CMK (cell line): ENCODE results near the gene ENO2.

Experiments used
- DNase-seq: peaks from one replicate; pipeline ENCODE4 v3.0.0-alpha.2; 2010; ENCODE audit warnings: low read depth

ENO2 gene

GRCh38 chr12:6932766-6933165, 18.4 kb downstream of the ENO2 start:
- DNase-seq: no peak

DNA sequence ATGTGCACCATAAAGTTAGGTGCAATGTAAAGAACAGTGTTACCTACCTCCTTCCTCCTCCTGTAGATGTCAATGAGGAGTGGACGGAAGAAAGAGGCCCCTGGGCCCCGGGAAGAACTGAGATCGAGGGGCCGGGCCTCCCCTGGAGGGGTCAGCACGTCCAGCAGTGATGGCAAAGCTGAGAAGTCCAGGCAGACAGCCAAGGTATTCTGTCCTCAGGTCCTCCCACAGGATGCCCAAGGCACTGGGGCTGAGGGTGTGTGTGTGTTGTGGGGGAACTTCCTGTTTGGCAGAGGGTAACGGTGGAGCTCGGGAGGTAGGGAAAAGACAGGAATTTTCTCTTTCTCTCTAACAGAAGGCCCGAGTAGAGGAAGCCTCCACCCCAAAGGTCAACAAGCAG, 19.7 kb downstream of the ENO2 start:
- DNase-seq: no peak

- DNase-seq: no peak
Observed at GRCh38 chr12:6935371-6936193, 21.2 kb downstream of the ENO2 start.

GRCh38 chr12:6936194-6936635, 21.8 kb downstream of the ENO2 start:
- no peak for DNase-seq

DNA sequence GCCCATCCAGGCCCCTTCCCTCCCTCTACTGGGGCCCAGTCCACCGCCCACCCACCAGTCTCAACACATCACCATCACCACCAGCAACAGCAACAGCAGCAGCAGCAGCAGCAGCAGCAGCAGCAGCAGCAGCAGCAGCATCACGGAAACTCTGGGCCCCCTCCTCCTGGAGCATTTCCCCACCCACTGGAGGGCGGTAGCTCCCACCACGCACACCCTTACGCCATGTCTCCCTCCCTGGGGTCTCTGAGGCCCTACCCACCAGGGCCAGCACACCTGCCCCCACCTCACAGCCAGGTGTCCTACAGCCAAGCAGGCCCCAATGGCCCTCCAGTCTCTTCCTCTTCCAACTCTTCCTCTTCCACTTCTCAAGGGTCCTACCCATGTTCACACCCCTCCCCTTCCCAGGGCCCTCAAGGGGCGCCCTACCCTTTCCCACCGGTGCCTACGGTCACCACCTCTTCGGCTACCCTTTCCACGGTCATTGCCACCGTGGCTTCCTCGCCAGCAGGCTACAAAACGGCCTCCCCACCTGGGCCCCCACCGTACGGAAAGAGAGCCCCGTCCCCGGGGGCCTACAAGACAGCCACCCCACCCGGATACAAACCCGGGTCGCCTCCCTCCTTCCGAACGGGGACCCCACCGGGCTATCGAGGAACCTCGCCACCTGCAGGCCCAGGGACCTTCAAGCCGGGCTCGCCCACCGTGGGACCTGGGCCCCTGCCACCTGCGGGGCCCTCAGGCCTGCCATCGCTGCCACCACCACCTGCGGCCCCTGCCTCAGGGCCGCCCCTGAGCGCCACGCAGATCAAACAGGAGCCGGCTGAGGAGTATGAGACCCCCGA, 22.5 kb downstream of the ENO2 start:
- no peak for DNase-seq

DNA sequence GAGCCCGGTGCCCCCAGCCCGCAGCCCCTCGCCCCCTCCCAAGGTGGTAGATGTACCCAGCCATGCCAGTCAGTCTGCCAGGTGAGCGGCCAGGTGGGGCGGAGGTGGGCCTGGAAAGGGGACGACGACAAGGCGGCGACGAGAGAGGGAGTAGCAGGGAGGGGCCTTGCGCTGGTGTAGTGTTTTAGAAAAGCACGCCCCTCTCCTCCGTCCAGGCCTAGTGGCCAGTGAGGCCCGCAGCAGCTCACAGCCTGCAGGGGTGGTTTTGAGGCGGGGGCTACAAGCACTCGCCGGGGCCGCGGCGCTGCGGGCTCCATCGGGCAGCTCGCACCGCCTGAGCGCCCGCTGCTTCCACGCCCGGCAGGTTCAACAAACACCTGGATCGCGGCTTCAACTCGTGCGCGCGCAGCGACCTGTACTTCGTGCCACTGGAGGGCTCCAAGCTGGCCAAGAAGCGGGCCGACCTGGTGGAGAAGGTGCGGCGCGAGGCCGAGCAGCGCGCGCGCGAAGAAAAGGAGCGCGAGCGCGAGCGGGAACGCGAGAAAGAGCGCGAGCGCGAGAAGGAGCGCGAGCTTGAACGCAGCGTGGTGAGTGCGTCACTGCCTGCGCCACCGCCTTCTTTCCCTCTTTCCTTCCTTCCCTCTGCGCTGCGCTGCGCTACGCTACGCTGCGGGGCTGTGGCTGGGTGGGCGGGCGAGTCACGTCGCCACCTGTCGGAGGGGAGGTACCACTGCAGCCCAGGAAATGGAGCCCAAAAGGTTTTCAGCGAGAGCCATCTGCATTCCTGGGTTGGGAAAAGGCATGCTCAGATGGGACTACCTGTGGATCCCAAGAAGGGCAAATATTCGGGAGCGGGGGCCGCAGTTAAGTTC, 23.3 kb downstream of the ENO2 start:
- DNase-seq: peak; percentile 84

- no peak for DNase-seq
Observed at GRCh38 chr12:6938353-6939190, 24.2 kb downstream of the ENO2 start.

DNA sequence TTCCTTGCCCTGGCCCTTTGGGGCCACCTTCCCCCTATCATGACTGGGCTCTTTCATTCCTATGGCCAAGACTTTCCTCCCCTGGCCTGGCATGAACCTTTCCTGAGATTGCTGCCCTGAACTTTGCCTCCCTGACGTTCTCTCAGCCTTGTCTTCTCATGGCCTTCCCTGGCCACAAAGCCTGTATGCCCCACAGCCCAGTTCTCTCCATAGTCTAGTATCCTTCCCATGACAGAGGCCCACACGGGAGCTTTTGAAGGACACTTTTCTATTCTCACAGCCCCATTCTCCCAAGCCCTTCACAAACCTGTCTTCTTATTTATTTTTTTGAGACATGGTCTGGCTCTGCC, 24.8 kb downstream of the ENO2 start:
- DNase-seq: no peak

- DNase-seq: no peak
Observed at GRCh38 chr12:6941267-6941666, 26.9 kb downstream of the ENO2 start.

GRCh38 chr12:6941782-6942181, 27.4 kb downstream of the ENO2 start:
- DNase-seq: no peak

- DNase-seq: no peak
Observed at GRCh38 chr12:6942331-6942665, 27.9 kb downstream of the ENO2 start.

DNA sequence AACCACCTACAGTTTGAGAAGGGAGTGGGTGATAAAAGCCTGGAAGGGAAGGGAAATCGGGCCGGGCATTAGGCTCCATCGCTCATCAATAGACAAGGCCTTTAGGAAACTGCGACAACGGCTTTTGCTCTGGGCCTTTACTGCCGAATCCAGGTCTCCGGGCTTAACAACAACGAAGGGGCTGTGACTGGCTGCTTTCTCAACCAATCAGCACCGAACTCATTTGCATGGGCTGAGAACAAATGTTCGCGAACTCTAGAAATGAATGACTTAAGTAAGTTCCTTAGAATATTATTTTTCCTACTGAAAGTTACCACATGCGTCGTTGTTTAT, 29.0 kb downstream of the ENO2 start:
- no peak for DNase-seq

DNA sequence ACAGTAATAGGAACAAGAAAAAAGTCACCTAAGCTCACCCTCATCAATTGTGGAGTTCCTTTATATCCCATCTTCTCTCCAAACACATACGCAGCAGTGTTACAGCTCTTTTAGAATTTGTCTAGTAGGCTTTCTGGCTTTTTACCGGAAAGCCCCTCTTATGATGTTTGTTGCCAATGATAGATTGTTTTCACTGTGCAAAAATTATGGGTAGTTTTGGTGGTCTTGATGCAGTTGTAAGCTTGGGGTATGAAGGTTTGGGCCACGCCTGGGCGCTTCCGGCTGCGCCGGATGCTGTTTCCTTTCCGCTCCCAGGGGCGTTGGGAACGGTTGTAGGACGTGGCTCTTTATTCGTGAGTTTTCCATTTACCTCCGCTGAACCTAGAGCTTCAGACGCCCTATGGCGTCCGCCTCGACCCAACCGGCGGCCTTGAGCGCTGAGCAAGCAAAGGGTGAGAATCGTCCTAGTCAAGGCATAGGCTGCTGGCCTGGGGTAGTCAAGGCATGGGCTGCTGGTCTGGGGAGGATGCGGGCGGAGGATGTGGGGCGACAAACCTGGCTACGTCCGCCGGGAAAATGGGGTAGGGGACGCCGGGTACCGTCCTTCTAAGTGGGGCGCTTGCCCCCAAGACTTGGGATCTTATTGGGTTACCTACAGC, 29.5 kb downstream of the ENO2 start, which contains the start of the genes C12orf57 and RNU7-1:
C12orf57 (plus strand) TSS at position 301 of the 659 bp plus-strand sequence; CDS start at position 401, 100 bp downstream.
RNU7-1 (plus strand) TSS at position 95 of the 659 bp plus-strand sequence.
- DNase-seq: peak; percentile 82

GRCh38 chr12:6944381-6945186, 30.2 kb downstream of the ENO2 start:
- DNase-seq: peak; percentile 78

- DNase-seq: no peak
Observed at GRCh38 chr12:6945613-6946012, 31.2 kb downstream of the ENO2 start.

GRCh38 chr12:6946033-6946919, 31.9 kb downstream of the ENO2 start:
- DNase-seq: no peak

GRCh38 chr12:6946920-6947374, 32.6 kb downstream of the ENO2 start:
- DNase-seq: no peak

- no peak for DNase-seq
Observed at GRCh38 chr12:6947615-6948014, 33.2 kb downstream of the ENO2 start.
